Endometrium (tissue), 2 donors: Measurements from ENCODE around the gene PIGK.
A peak's percentile ranks its signal among the peaks of the same experiment; 100 is the strongest.
"Not testable (repeated sequence)": the region's sequence is repeated elsewhere in the genome, so short reads cannot be mapped to it uniquely, and the experiment has no call there.

Experiments used
- FAIRE-seq: peaks from 2 replicates; lab custom pipeline; 2012; peaks lifted over from hg19 to GRCh38; lab: Jason Lieb, UNC
- donor health status: control.
- donor health status: control.

Gene PIGK

GRCh38 chr1:77193951-77194350 is 25.3 kb downstream of the PIGK start:
- no peak for FAIRE-seq

GRCh38 chr1:77188770-77189169 is 30.5 kb downstream of the PIGK start:
- no peak for FAIRE-seq

GRCh38 chr1:77186907-77187306 is 32.3 kb downstream of the PIGK start:
- not testable (repeated sequence) for FAIRE-seq

- FAIRE-seq = no peak
Observed at GRCh38 chr1:77182083-77182482, 37.1 kb downstream of the PIGK start.

GRCh38 chr1:77179632-77180031 is 39.6 kb downstream of the PIGK start:
- no peak for FAIRE-seq

- FAIRE-seq = peak; percentile 4
Observed at GRCh38 chr1:77175230-77175844, 43.9 kb downstream of the PIGK start.

- FAIRE-seq = no peak
Observed at GRCh38 chr1:77170687-77171086, 48.5 kb downstream of the PIGK start.

- FAIRE-seq = no peak
Observed at GRCh38 chr1:77168358-77168757, 50.9 kb downstream of the PIGK start.

GRCh38 chr1:77164434-77164944 is 54.7 kb downstream of the PIGK start:
- no peak for FAIRE-seq

GRCh38 chr1:77159706-77160105 is 59.5 kb downstream of the PIGK start:
- FAIRE-seq = not testable (repeated sequence)

- FAIRE-seq = no peak
Observed at GRCh38 chr1:77156214-77156613, 63.0 kb downstream of the PIGK start.

GRCh38 chr1:77146270-77146669 is 73.0 kb downstream of the PIGK start:
- no peak for FAIRE-seq

GRCh38 chr1:77143529-77144121 is 75.6 kb downstream of the PIGK start:
- peak; percentile 84 for FAIRE-seq

GRCh38 chr1:77139389-77139788 is 79.8 kb downstream of the PIGK start:
- FAIRE-seq = no peak

- no peak for FAIRE-seq
Observed at GRCh38 chr1:77134359-77134758, 84.9 kb downstream of the PIGK start.

- FAIRE-seq = no peak
Observed at GRCh38 chr1:77133731-77134358, 85.4 kb downstream of the PIGK start.

GRCh38 chr1:77126307-77126706 is 92.9 kb downstream of the PIGK start:
- peak; percentile 26 for FAIRE-seq

GRCh38 chr1:77121503-77121902 is 97.7 kb downstream of the PIGK start:
- FAIRE-seq = no peak

GRCh38 chr1:77120950-77121349 is 98.3 kb downstream of the PIGK start:
- no peak for FAIRE-seq

GRCh38 chr1:77118712-77119111 is 100.5 kb downstream of the PIGK start:
- no peak for FAIRE-seq

- FAIRE-seq = no peak
Observed at GRCh38 chr1:77104672-77105071, 114.6 kb downstream of the PIGK start.

GRCh38 chr1:77103486-77103885 is 115.7 kb downstream of the PIGK start:
- no peak for FAIRE-seq

GRCh38 chr1:77100875-77101274 is 118.4 kb downstream of the PIGK start:
- no peak for FAIRE-seq
